Activated CD4-positive, alpha-beta T cell treated with anti-CD3 and anti-CD28 coated beads, Interleukin-2, amount 50 U/mL, for 48 hours (primary cell): ENCODE measurements around the gene CD93.

Source experiments
- DNase-seq, 2 experiments: peaks; one replicate each; pipeline ENCODE4 v3.0.0-alpha.2; 2020

The CD93 gene, protein sequence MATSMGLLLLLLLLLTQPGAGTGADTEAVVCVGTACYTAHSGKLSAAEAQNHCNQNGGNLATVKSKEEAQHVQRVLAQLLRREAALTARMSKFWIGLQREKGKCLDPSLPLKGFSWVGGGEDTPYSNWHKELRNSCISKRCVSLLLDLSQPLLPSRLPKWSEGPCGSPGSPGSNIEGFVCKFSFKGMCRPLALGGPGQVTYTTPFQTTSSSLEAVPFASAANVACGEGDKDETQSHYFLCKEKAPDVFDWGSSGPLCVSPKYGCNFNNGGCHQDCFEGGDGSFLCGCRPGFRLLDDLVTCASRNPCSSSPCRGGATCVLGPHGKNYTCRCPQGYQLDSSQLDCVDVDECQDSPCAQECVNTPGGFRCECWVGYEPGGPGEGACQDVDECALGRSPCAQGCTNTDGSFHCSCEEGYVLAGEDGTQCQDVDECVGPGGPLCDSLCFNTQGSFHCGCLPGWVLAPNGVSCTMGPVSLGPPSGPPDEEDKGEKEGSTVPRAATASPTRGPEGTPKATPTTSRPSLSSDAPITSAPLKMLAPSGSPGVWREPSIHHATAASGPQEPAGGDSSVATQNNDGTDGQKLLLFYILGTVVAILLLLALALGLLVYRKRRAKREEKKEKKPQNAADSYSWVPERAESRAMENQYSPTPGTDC

DNA sequence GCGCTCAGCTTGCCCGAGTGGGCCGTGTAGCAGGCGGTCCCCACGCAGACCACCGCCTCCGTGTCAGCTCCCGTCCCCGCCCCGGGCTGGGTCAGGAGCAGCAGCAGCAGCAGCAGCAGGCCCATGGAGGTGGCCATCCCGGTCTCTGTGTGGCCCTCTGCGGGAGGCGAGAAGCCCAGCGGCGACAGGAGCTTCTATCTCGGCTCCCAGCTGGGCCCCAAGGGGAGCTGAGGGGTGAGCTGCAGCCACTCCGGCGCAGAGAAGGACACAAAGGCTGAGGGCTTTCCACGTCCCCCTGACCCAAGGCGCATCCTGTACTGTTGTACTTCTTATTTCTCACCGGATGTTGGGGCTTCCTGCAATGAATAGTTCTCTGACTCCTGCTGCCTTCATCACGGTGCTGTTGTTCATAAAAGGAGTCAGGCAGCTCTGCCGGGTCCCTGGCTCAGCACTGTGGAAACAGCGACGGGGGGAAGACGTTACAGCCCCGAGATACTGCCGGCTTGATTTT, at the start of gene CD93:
Gene CD93, minus strand, starts transcription at position 269 of the 511 bp plus-strand sequence. Its CDS starts 132 bp downstream, at position 137.
- peak in 1 of 2 experiments; percentile 20 for DNase-seq

DNA sequence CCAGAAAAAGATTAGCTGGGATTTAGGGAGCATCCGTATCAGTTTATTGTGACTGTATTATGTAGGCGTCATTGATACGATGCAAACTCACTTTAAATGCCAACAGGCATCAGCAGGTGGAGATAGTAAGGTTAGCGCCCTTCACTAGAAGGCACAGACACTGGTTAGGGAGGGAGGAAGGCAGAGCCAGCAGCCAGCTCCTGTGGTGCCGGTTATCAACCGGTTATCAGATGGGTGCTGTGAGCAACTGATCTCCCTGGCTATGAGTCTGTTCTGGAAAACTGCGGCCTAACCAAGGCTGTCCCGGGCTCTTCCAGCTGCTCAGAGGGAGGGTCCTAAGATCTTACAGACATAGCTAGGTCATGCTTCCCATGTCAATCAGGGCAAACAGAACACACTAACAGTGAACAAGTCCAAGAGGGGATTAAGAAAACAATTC, 47.5 kb upstream of the CD93 start:
- no peak for DNase-seq

DNA sequence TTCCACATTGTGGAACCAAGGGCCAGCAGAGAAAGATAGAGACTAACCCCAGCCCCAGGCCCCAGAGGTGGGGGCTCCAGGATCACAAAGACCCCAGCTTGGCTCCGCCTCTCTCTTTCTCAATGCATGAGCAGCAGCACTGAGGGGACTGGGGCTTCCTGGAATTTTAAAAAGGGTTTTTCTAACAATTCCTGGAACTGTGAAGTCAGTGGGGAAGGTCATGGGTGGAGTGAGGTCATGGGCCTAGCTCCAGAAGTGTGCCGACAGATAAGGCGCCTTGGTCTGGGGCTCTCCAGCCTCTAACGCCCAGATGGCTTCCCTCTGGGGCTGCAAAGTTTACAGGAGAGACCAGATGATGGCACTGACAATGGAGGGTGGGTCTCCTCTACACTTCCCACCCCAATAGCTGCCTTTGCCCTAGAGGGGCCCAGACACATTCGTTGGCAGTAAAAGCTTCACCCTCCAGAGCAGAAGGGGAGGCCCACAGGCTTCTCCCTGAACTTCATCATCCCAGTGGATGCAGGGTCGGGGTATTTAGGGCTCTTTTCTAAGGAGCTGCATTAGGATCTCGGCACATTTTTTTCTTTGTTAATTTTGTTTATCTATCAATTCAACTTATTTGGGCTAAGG, 46.9 kb upstream of the CD93 start:
- DNase-seq: no peak

DNA sequence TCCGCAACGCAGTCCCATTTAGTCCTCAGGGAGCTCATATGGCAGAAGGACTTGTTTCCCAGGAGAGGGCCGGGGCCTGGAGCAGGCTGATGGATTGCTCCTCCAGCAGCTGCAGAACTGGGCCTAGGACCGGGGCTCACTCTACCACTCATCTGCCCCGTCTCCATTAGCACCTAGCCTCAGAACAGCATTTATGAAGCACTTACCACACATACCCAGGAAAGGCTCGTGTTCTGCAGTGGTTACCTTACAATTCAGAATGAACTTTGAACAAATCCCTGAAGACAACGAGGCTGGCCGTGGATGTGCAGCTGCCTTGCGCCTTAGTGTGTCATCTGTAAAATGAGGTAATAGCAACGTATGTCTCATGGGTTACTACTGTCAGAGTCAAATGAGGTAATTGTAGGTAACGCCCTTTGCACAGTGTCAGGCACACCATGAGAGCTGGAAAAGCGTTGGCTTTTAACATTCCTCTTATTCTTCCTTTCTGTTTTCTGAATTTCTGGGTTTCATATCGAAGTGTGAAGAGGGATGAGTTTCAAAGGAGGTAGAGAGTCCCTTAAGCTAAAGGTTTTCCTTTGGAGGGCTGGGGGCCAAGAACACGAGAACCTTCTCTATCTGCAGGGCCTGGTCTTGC, 46.3 kb upstream of the CD93 start:
- no peak for DNase-seq

DNA sequence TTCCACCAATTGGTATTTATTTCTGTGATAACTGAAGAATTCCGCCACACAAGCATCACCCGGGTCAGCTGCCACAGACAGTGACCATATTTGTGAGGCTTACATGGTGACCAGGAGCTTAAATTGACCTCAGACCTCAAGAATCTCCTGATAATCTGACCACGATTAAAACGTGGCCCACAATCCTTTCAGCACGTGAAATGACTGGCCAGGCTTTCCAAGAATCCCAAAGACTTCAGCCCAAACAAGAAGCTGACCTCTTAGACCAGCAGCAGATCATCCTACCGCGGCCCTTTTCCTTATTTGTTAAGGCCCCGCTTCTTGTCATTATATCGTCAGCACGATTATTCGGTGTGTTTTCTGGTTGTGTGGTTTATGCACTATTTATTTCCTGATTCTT, 45.6 kb upstream of the CD93 start:
- no peak for DNase-seq

DNA sequence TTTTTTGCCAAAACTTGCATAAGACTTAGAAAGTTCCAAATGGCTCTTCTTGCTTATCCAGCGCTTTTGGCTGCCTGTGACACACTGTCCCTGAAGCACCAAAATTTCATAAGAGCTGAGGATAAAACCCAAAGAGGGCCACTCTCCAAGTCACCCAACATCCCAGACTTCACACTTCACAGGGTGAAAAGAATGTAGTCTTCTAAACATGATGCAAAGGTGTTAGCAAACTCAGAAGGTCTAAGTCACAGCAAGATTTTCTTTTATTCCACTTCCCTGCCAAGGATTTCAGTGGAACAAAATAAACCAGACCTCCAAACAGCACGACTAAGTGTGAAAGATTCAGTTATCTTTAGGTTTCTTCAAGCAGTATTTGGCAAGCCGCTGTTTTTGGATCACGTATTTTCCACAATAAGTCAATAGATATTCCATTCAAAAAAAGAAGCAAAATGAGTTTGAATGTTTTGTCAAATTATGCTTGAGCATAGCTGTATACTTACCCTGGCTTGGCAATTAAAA, 44.6 kb upstream of the CD93 start:
- no peak for DNase-seq

DNA sequence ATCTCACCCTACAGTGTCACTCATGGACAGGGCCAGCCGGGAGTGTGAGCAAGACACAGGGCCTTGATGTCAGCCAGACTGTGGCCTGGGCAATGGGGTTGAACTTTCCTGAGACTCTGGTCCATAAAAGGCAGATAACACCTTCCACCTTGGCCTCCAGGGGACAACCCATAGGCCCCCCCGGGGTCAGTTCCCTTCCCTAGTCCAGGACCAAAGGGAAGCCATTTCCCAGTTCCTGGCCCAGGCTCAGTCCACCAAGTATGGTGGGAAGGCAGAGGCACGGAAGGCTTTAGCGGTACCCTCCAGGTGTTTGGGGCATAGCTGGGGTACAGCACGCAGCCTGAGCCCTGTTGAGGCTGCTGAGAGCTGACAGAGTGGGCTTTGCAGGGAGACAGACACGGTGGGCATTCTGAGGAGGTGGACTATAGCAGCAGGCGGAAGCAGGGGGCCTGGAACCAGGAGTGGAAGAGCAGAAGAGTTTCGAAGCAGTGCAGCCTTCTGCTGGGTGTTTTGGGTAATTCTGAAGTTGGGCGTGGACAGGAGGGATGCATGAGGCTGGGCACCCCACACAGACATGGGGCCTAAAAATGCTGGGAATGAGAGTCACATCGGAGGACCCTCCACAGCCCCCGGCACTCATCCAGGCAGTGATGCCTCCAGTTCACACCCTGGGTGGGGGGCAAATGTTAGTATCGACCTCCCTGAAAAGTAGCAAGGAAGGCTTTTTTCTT, 43.9 kb upstream of the CD93 start:
- DNase-seq: no peak

DNA sequence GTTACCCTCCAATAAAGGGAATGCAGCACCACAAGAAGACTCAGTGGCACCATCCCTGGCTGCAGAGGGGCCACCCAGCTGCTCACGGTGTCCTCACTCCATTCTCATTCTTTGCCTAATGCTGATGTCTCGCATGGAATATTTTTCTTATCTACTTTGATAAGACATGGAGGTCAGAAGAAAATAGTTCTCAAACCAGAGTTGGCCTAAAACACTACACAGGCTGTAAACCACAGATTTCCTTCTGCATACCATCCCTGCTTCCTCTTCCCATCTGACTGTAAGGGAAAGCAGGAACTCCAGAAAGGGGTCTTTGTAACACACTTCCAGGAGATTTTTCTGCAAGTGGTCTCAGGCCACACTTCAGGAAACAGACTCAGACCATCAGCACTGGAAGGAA, 43.1 kb upstream of the CD93 start:
- DNase-seq: no peak

DNA sequence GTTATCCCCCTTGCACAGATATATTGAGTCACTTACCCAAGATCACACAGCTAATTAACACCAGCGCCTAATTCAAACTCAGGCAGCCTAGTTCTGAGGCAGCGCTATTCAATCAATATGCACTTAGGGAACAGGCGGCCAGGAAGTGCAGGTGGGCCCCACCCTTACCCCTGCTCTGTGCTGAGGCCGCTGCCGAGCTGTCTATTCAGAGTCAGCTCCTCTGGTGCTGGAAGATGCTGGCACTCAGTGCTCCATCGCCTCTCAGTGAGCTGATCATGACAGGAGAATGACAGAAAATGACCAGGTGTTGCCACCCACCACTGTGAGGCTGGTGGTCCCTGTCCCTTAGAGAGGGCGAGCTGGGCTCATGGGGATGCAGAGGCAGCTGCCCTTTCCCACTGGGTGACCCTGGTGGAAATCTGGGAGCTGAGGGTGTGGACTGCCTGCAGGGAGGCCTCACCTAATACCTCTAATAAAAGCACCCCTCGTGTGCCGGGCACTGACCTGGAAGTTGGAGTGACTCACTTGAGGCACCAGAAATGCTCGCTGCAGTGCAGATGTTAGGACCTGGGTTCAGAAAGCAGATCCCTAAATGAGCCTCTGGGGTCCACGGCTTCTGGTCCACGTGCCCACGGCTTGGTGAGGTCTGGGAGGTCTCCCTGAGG, 42.5 kb upstream of the CD93 start:
- no peak for DNase-seq

DNA sequence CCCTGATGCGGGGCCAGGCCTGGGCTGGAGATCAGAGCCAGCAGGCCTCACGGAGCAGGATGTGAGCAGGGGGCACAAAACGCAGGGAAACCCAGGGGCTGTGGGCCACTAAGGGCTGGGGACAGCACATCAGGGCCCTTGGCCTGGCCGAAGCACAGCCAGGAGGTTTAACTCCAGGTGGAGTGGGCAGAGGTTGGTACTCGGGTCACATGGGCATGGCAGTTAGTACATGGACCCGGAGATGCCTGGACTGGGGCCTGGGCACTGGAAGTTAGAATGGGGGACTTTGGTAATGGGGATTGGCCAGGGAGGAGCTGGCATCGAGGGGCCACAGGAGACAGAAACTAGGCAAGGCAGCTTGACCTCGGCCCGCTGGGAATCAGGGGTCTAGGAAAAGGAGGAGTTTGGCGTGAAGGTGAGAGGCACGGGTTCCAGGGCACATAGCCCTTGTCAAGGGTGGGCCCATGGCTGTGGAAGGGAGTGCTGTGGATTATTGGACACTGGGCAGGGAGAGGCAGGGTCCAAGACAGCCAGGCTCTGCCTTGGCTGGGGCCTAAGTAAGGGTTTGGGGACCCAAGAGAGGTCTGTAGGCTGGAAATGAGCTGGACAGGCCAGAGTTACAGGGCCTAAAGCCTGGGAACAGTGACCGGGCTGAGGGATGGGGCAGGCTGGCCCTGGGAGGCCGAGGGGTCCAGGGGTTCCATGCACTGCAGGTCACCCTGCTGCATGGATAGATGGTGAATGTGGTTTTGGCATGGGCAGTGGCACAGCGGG, 41.6 kb upstream of the CD93 start:
- DNase-seq: no peak

DNA sequence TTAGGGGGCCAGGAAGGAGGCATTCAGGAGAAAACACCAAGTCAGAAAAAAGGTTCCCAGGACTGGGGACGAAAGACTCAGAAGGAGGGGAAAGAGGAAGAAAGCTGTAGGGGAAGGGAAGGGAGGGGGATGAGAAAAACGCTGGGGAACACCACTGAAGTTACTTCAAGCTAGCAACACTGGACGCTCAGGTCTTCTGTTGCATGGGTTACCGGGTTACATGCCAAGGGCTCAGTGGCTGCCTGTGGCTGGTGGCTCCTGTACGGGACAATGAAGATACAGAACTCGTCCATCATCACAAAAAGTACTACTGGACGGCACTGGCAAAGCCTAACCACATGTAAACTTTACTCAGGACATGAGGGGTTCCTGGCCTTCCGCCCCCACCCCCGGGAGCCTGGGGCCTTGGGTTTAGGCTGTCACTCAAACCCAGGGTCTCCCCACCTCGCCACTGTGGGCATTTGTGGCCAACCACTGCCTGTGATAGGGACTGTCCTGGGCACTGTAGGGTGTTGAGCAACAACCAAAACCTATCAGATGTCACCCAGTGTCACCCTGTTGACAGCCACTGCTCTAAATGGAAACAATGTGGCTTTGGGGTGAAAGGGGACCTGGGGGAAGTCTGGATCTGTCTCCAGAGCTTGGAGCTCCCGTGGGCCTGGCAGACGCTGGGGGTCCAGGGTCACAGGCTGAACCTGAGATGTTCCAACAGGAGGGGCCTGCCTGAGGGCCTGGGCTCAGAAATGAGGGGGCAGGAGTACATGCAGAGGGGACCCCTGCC, 40.3 kb upstream of the CD93 start:
- no peak for DNase-seq

DNA sequence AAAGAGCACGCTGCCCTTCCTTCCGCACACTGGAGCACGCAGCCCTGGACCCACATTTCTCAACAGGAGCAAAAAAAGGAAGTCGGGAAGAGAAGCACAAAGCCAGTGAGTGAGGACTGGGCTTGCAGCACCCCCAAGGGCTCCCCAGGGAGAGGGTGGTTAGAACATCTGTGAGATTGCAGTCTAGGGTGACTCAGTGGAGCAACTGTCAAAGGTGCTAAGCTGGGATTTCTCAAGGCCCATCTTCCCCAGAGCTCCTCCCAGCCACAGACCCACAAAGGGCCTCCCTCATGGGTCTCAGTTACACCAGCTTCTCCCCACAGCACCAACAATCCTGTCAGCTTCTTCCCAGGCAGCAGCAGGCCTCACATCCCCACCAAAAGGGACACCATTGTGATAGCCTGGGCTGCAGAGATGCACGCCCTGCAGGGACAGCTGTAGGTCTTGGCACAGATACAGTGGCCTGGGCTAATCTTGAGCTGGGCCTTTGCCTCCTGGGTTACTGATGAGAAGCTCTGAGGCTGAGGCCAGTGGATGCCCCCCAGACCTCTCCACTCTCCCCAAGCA, 39.6 kb upstream of the CD93 start:
- DNase-seq: no peak

DNA sequence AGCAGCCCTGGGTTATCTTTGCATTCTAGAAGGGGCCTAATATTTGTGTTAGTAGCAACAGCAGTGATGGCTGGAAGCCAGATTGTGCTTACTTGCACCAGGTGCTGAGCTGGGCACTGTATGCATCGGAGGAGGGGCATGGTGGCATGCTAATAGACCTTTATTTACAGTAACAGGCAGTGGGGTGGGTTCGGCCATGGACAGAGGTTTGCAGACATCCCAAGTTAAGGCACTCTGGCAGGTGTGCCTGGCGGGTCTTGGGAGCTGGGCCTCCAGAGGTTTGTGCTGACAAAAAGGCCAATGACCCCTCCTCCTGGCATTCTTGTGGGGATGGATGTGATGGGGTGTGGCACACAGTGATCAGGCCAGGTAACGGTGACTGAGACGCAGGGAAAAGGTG, 39.0 kb upstream of the CD93 start:
- DNase-seq: no peak

DNA sequence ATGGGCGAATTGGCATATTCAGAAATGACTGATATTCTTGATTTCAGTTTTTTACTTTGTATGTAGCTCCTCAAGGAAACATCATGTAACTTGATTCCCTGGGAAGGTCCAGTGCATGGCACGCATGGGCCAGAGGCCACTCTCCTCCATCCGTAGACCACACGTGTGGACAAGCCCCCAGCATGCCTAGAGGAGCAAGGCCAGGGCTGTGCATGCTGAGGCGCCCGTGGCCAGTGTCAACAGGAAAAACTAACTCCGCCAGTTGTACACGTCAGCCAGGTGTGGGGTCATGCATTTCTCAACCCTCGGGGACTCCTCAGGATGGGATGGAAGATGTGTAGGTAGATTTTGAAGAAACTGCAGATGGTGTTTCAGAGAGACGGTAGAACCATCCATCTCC, 37.8 kb upstream of the CD93 start:
- DNase-seq: no peak

DNA sequence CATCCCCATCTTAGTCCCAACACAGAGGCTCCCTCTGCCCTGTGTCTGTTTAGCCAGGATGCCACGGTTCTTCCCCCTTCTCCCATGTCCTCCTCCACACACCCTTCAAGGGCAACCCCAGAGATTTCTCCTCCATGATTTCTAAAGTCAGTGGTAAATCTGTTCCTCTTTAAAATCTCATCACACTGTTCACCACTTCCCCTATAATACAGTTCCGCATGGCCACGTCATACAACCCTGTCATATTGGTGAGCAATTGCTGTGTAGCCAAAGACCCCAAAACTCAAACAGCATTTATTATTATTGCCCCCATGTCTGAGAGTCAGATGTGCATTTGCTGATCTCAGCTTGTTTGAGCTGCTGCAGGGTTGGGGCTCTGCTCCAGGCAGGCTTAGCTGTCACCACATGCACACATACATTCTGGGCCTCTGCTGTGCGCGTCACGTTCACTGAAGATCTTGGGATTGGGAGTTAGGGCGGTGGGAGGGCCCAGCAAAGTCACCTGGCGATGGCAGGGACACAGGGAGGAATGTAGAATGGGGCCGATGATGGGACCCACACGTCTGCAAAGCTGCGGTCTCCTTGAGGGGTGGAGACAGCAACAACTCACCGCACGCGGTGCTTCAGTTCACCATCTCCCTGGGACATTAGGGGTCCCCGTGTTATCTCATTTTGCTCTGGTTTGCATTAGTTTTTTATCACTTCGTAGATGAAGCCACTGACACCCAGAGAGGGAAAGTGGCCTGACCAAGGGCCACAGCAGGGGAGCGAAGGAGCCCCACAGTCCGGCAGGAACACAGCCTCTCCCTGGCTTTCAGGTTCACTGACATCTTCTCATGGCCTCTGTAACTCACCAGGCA, 36.9 kb upstream of the CD93 start:
- no peak for DNase-seq

DNA sequence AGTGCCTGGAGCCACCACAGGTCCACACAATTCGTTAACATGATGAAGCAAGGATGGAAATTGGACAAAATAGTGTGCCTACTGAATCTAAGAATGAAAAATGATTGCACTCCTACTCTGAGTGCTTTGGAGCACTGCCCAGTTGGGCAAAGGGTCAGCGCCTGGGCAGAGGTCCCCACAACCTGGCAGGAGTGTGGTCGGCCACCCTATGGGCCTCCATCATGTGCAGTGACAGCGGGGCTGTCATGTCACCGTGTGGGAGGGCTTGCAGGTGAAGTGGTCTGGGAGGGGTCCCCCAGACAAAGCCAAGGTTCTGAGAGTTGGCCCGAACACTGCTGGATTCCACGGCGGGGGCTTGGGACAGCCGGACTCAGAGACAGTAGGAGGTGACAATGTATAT, 36.2 kb upstream of the CD93 start:
- DNase-seq: no peak

DNA sequence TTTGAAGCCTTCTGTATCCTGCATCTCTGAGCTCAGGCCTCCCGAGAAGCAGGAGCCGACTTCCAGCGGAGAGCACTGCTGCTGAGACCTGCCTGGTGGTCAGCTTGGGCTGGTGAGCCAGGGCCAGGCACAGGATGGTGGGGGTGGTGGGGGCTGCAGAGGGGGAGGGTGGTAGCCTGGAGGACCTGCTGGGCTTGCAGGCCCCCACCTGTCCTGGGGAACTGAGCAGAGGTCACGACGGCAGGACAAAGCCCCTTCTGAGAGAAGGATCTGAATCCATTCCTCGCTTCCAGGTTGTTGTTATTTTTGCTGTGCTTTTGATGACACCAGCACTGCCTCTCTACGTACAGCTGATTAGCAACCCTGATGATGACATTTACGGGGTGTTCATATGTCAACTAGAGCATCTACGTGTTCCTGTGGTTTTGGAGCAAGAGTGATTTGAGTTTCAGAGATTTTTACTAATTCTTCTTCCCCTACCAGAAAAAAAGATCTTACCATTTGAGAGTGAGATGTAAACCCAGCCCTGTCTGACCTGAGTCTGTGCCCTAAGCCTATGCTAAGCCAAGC, 35.7 kb upstream of the CD93 start:
- DNase-seq: no peak
